AG09309 (cell line): ENCODE data around the gene SMIM14.
"Not testable (repeated sequence)": the region's sequence is repeated elsewhere in the genome, so short reads cannot be mapped to it uniquely, and the experiment has no call there.

Experiments used
- DNase-seq: peaks from one replicate; pipeline ENCODE4 v3.0.0-alpha.2; 2010; ENCODE audit warnings: low read depth
- H3K4me3 ChIP-seq: 2 replicates; pipeline ENCODE4 v1.5.1; 2011; ENCODE audit warnings: mild to moderate bottlenecking, low read depth, low read length, moderate library complexity; ENCODE audit not compliant: control insufficient read depth
- TF ChIP-seq, protein P1 (sequence below): IDR thresholded peaks from 2 replicates; pipeline ENCODE4 v1.5.1; 2011; ENCODE audit warnings: mild to moderate bottlenecking, low read depth, low read length, inconsistent platforms; ENCODE audit not compliant: insufficient read depth, control insufficient read depth; ENCODE audit errors: missing control alignments

The SMIM14 gene

DNA sequence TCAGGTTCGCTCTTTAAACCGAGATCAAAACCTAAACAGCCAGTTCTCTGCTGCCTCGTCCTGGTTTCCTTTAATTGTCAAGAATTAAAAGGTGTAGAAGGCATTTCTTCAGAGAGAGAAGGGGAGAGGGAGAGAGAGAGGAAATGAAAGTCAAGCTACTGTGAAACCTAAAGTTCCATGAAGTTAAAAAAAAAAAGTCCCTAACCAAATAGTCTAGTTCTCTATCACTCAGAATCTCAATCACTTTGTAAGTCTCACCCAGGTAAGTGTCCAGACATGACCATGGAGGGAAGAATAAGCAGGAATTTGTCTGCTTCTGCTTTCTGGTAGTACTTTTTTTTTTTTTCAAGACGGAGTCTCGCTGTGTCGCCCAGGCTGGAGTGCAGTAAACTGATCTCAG, 18.8 kb upstream of the SMIM14 start:
- TF ChIP-seq, protein P1, sequence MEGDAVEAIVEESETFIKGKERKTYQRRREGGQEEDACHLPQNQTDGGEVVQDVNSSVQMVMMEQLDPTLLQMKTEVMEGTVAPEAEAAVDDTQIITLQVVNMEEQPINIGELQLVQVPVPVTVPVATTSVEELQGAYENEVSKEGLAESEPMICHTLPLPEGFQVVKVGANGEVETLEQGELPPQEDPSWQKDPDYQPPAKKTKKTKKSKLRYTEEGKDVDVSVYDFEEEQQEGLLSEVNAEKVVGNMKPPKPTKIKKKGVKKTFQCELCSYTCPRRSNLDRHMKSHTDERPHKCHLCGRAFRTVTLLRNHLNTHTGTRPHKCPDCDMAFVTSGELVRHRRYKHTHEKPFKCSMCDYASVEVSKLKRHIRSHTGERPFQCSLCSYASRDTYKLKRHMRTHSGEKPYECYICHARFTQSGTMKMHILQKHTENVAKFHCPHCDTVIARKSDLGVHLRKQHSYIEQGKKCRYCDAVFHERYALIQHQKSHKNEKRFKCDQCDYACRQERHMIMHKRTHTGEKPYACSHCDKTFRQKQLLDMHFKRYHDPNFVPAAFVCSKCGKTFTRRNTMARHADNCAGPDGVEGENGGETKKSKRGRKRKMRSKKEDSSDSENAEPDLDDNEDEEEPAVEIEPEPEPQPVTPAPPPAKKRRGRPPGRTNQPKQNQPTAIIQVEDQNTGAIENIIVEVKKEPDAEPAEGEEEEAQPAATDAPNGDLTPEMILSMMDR = no peak
- no peak for DNase-seq
- no peak overlapping the region for H3K4me3 ChIP-seq

DNA sequence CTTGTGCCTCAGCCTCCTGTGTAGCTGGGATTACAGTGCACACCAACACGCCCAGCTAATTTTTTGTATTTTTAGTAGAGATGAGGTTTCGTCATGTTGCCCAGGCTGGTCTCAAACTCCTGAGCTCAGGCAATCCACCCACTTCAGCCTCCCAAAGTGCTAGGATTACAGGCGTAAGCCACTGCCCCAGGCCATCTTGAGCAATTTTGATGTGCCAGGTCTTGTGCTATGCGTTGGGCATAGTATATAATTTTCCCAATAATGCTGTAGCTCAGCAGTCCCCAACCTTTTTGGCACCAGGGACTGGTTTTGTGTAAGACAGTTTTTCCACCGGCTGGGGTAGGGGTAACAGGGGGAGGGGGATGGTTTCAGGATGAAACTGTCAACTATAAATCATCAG, 18.0 kb upstream of the SMIM14 start:
- DNase-seq, H3K4me3 ChIP-seq: not testable (repeated sequence)

DNA sequence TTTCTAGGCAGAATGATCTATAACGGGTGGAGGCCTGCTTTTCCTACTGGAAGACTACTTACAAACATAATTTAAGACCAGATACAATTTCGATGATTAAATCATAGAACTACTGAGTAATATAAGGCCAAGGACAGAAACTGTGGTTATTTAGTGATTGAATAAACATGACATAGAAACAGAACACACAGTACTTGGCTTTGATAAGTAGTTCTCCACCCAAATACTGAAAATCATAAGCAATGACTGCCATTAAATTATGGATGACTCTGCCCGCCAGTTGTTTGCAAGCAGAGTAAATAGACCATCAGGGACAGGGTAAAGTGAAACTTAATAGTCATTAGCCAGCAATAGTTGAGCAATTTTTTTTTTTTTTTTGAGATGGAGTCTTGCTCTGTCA, 17.2 kb upstream of the SMIM14 start:
- TF ChIP-seq, protein P1 = no peak
- no peak for DNase-seq

DNA sequence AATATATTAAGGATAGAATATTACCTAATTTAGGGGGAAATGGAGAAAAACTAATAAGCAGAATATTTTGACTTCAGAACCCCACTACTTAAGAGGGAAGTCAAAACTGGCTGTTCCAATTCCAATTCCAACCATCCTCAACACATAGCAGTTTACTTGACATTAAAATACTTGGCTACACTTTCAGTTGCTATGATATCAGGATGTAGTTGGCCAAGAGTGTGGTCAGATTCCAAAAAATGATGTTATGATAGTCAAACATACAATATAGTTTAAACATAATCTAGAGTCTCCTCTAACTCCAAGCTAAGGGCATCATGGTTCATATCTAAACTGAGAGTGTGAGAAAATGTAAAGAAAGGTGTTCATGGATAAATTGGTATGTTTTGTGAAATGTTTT, 16.5 kb upstream of the SMIM14 start:
- TF ChIP-seq, protein P1 = no peak
- DNase-seq = no peak
- H3K4me3 ChIP-seq = no peak overlapping the region

More for the DNA sequence above, 17.2 kb upstream of the SMIM14 start:
- no peak overlapping the region for H3K4me3 ChIP-seq

DNA sequence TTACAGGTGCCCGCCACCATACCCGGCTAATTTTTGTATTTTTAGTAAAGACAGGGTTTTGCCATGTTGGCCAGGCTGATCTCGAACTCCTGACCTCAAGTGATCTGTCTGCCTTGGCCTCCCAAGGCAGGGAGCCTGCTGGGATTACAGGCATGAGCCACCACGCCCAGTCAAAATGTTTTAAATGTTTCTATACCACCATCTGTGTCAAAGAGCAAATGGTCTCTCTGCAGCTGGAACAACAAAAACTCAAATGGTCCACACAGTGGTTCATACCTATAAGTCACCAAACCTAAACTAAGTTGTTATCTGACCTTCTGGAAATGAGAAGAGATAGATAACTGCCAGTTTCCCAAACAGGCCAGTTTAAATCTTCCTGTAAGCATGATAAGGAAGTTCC, 12.9 kb upstream of the SMIM14 start:
- not testable (repeated sequence) for DNase-seq, H3K4me3 ChIP-seq

DNA sequence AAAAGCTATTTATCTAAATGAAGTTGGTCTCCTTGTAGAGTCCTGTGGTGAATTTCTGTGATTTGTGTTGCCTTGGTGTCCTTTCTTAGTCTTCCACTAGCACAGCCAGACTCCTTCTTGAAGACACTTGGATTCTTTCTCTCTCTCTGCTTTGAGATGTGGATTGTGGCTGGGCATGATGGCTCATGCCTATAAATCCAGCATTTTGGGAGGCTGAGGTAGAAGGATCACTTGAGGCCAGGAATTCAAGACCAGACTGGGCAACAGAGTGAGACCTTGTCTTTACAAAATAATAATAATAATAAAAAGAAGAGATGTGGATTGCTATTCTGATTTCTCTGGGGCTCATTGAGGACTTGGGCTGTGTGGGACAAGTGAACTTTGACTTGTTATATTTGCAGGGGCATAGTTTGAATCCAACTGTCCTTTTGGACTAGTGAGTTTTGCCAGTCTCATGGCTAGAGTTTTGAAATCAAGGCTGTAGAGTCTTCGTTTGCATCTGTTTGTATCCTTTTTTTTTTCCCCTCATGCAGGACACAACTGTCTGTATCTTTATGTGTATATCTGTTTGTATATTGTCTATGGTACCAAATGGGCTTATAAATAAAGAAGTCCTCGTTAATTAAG, 11.1 kb upstream of the SMIM14 start:
- H3K4me3 ChIP-seq = no peak overlapping the region
- TF ChIP-seq, protein P1 = no peak
- no peak for DNase-seq

DNA sequence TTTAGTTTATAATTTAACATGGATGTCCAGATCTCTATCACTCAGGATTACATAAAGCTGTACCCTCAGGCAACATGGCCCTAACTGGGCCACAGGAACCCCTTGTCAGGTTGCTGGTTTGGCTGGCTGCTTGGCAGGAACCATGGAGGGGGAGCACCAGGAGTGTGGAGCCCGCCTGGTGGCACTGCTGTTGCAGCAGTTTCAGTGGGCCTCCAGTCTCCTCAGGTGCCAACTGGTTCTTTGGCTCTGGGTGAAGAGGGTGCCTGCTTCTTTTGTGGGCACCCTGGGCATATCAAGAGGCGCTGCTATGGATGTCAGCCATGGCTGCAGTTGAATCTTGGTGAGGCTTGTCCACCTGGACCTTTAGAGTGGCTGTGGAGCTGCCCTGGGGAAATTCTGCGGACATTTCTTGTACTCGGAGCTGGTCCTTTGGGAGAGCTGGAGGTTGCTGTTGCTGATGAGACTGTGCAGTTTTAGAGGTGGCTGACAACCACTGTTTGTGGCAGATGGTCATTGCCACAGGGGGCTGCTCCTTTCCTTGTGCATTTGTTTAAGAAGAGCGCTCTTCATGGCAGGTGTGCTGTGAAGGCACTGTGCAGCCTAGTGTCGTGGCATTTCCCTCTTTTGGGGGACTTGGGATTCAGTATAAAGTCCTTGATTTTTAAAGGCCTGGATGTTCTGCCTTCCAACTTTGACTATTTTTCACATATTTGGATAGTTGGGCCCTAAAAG, 10.3 kb upstream of the SMIM14 start:
- no peak for DNase-seq
- TF ChIP-seq, protein P1 = no peak
- no peak overlapping the region for H3K4me3 ChIP-seq

DNA sequence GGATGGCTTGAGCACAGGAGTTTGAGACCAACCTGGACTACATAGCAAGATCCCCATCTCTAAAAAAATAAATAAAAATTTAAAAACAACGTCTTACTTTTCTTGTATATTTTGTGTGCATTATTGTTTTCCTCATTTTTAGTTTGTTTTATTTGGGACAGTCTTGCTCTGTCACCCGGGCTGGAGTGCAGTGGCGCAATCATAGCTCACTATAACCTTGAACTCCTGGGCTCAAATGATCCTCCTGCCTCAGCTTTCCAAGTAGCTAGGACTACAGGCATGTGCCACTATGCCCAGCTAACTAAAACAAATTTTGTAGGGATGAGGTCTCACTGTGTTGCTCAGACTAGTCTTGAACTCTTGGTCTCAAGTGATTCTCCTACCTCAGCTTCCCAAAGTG, 9.5 kb upstream of the SMIM14 start:
- no peak for DNase-seq
- no peak overlapping the region for H3K4me3 ChIP-seq
- TF ChIP-seq, protein P1 = no peak
